Measurements from ENCODE around the gene LRRC3B. TPM values are rescaled to one million over a fixed set of nuclear protein-coding genes. Genes with fewer than 3 reads are reported as not detected.

LRRC3B gene
- polyA plus RNA-seq, 3 donors: not detected

DNA sequence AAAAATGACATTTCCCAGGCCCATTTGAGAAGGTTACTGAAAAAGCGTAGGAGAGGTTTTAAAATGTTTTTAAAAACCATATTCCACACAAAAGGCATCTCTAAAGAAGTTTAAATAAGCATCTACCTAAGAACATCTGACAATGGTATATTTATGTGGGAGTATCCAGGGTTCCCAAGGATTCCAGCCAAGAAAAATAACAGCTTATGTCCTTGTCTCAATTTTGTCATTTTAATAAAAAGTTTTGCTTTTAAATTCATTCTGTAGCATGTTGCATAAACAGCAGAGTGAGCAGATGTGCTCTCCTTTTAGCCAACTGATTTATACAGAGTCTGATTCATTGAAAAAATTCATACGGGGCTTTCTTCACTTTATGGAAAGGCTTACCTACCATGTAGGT is 129.9 kb downstream of the LRRC3B start:
- no peak for TF ChIP-seq CTCF (IDR thresholded peaks at IDR 0.05)
- DNase-seq: no peak
- Histone ChIP-seq H3K27ac (ENCODE audit: low read depth in 1 of 2, low read length in 2 of 2) (no peak overlapping the region), H3K4me1 (ENCODE audit: control insufficient read depth in 1 of 2, insufficient read depth in 2 of 2, low read length in 2 of 2) (no peaks in the 10 kb centered on the region), H3K9ac (ENCODE audit: insufficient read depth, low read length, poor library complexity, severe bottlenecking) (no peak overlapping the region), H3K79me2 (ENCODE audit: insufficient read depth, low read length) (no peaks in the 10 kb centered on the region), H4K20me1 (ENCODE audit: insufficient read depth, low read length) (no peaks in the 10 kb centered on the region), H2AFZ (ENCODE audit: insufficient read depth, low read depth, low read length, poor library complexity, severe bottlenecking) (no peak overlapping the region), H3K36me3 (replicated peaks in 1 of 2; ENCODE audit: control insufficient read depth in 1 of 2, insufficient read depth in 2 of 2, low read length in 2 of 2) (no peaks in the 10 kb centered on the region), H3K9me3 (replicated peaks in 1 of 2; ENCODE audit: control insufficient read depth in 1 of 2, insufficient read depth in 1 of 2, low read length in 2 of 2) (peaks cover 4 to 33% of the 10 kb centered on the region in 2 donors), H3K27me3 (ENCODE audit: control insufficient read depth in 2 of 2, insufficient read depth in 2 of 2, low read length in 2 of 2) (no peaks in the 10 kb centered on the region), H3K4me2 (replicated peaks; ENCODE audit: extremely low read depth, low read length, poor library complexity, severe bottlenecking) (no peak overlapping the region), H3K4me3 (replicated peaks in 1 of 3; ENCODE audit: low read depth in 2 of 3, low read length in 3 of 3) (no peak overlapping the region)
- no peaks in the 10 kb centered on the region for H3K4me1 Mint-ChIP-seq
- no peak overlapping the region for H3K27ac Mint-ChIP-seq
- peaks cover 0 to 10% (median 3%) of the 10 kb centered on the region in 7 donors for H3K9me3 Mint-ChIP-seq
- H3K4me3 Mint-ChIP-seq: no peak overlapping the region
- WGBS (ENCODE audit: insufficient coverage): 100% methylated on average over 1 of the region's 2 CpGs
- H3K27me3 Mint-ChIP-seq (ENCODE audit: low read depth in 3 of 3): peaks cover 0 to 1% (median 0%) of the 10 kb centered on the region in 3 donors
- H3K36me3 Mint-ChIP-seq: no peaks in the 10 kb centered on the region
- intact Hi-C loops (cut with micrococcal nuclease): no loop called here

DNA sequence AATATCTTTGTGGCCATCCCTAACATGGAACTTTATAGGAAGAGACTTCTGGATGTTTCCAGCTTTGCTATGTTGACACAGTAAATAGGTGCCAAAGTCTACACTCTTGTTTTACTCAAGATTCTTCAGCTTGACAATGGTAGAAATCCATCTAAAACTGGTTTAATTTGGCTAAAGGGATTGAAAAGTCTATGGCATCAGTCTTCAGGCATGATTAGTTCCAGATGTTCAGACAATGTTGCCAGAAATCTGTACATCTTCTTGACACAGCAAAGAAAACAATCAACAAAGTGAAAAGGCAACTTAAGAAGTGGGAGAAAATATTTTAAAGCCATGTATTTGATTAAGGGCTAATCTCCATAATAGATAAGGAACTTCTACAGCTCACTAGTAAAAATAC is 130.5 kb downstream of the LRRC3B start:
- no peaks in the 10 kb centered on the region for H3K4me1 ChIP-seq (ENCODE audit: control insufficient read depth in 1 of 2, insufficient read depth in 2 of 2, low read length in 2 of 2)
- Mint-ChIP-seq H3K27me3 (ENCODE audit: low read depth in 3 of 3) (peaks cover 0 to 1% (median 0%) of the 10 kb centered on the region in 3 donors), H3K4me3 (no peak overlapping the region), H3K4me1 (no peaks in the 10 kb centered on the region), H3K36me3 (no peaks in the 10 kb centered on the region), H3K27ac (no peak overlapping the region), H3K9me3 (peaks cover 0 to 9% (median 5%) of the 10 kb centered on the region in 7 donors)
- no peak for DNase-seq
- no peaks in the 10 kb centered on the region for H3K36me3 ChIP-seq (replicated peaks in 1 of 2; ENCODE audit: control insufficient read depth in 1 of 2, insufficient read depth in 2 of 2, low read length in 2 of 2)
- no peak overlapping the region for H3K4me2 ChIP-seq (replicated peaks; ENCODE audit: extremely low read depth, low read length, poor library complexity, severe bottlenecking)
- no peak overlapping the region for H2AFZ ChIP-seq (ENCODE audit: insufficient read depth, low read depth, low read length, poor library complexity, severe bottlenecking)
- no peak overlapping the region for H3K9ac ChIP-seq (ENCODE audit: insufficient read depth, low read length, poor library complexity, severe bottlenecking)
- intact Hi-C loops (cut with micrococcal nuclease): no loop called here
- H4K20me1 ChIP-seq (ENCODE audit: insufficient read depth, low read length): no peaks in the 10 kb centered on the region
- H3K79me2 ChIP-seq (ENCODE audit: insufficient read depth, low read length): no peaks in the 10 kb centered on the region
- H3K4me3 ChIP-seq (replicated peaks in 1 of 3; ENCODE audit: low read depth in 2 of 3, low read length in 3 of 3): no peak overlapping the region
- no peaks in the 10 kb centered on the region for H3K27me3 ChIP-seq (ENCODE audit: control insufficient read depth in 2 of 2, insufficient read depth in 2 of 2, low read length in 2 of 2)
- no peak for TF ChIP-seq CTCF (IDR thresholded peaks at IDR 0.05)
- no peak overlapping the region for H3K27ac ChIP-seq (ENCODE audit: low read depth in 1 of 2, low read length in 2 of 2)
- H3K9me3 ChIP-seq (replicated peaks in 1 of 2; ENCODE audit: control insufficient read depth in 1 of 2, insufficient read depth in 1 of 2, low read length in 2 of 2): peaks cover 4 to 32% of the 10 kb centered on the region in 2 donors
